Measurements from ENCODE around the gene ADGRG4. TPM values are rescaled to one million over a fixed set of nuclear protein-coding genes. Genes with fewer than 3 reads are reported as not detected.

Gene ADGRG4
- total and polyA plus RNA-seq, 4 donors: under 0.01 TPM; not detected in 3

GRCh38 chrX:136255541-136255940 is 45.2 kb upstream of the ADGRG4 start:
- Histone ChIP-seq H3K4me1 (ENCODE audit: control insufficient read depth in 4 of 4, insufficient read depth in 4 of 4, low read length in 3 of 4) (peaks cover 0 to 5% (median 3%) of the 10 kb centered on the region in 4 donors), H3K9me3 (ENCODE audit: control insufficient read depth in 4 of 4, low read length in 3 of 4) (no peaks in the 10 kb centered on the region), H3K27me3 (ENCODE audit: control insufficient read depth in 4 of 4, insufficient read depth in 4 of 4, low read length in 3 of 4) (peaks cover 0 to 5% (median 0%) of the 10 kb centered on the region in 4 donors), H3K27ac (ENCODE audit: low read depth in 1 of 2, low read length in 2 of 2) (no peak overlapping the region), H3K36me3 (ENCODE audit: control insufficient read depth in 4 of 4, insufficient read depth in 3 of 4, low read depth in 1 of 4, low read length in 3 of 4) (no peaks in the 10 kb centered on the region), H3K9ac (ENCODE audit: low read depth in 1 of 2, low read length in 2 of 2) (no peak overlapping the region), H3K4me3 (ENCODE audit: low read depth in 1 of 3, low read length in 3 of 3) (no peak overlapping the region)
- TF ChIP-seq MAX (IDR thresholded peaks at IDR 0.05): no peak
- no peak for TF ChIP-seq YY1 (IDR thresholded peaks at IDR 0.05)
- DNase-seq (ENCODE audit: low spot score): no peak
- 70% methylated on average over 5 of the region's 5 CpGs for WGBS

- TF ChIP-seq MAX (IDR thresholded peaks at IDR 0.05) (no peak), FOXA1 (IDR thresholded peaks at IDR 0.05) (no peak), JUND (IDR thresholded peaks at IDR 0.05) (no peak), RXRA (IDR thresholded peaks at IDR 0.05) (no peak)
- WGBS: 57% methylated on average over 7 of the region's 7 CpGs
Observed at GRCh38 chrX:136256026-136256425, 44.7 kb upstream of the ADGRG4 start.

GRCh38 chrX:136258951-136259350 is 41.8 kb upstream of the ADGRG4 start:
- Histone ChIP-seq H3K27ac (ENCODE audit: low read depth in 1 of 2, low read length in 2 of 2) (no peak overlapping the region), H3K4me3 (ENCODE audit: low read depth in 1 of 3, low read length in 3 of 3) (no peak overlapping the region), H3K27me3 (ENCODE audit: control insufficient read depth in 4 of 4, insufficient read depth in 4 of 4, low read length in 3 of 4) (no peaks in the 10 kb centered on the region), H3K4me1 (ENCODE audit: control insufficient read depth in 4 of 4, insufficient read depth in 4 of 4, low read length in 3 of 4) (peaks cover 0 to 5% (median 2%) of the 10 kb centered on the region in 4 donors), H3K9me3 (ENCODE audit: control insufficient read depth in 4 of 4, low read length in 3 of 4) (no peaks in the 10 kb centered on the region), H3K36me3 (ENCODE audit: control insufficient read depth in 4 of 4, insufficient read depth in 3 of 4, low read depth in 1 of 4, low read length in 3 of 4) (no peaks in the 10 kb centered on the region), H3K9ac (ENCODE audit: low read depth in 1 of 2, low read length in 2 of 2) (no peak overlapping the region)
- no peak for TF ChIP-seq HNF4A (conservative IDR thresholded peaks at IDR 0.05)
- TF ChIP-seq REST (IDR thresholded peaks at IDR 0.05): no peak
- no peak for TF ChIP-seq ATF3 (IDR thresholded peaks at IDR 0.05)
- TF ChIP-seq YY1 (IDR thresholded peaks at IDR 0.05): no peak
- TF ChIP-seq FOXA2 (IDR thresholded peaks at IDR 0.05): no peak
- no peak for TF ChIP-seq JUND (IDR thresholded peaks at IDR 0.05)
- TF ChIP-seq TAF1 (conservative IDR thresholded peaks at IDR 0.05): no peak
- no peak for TF ChIP-seq FOXA1 (IDR thresholded peaks at IDR 0.05)
- DNase-seq (ENCODE audit: low spot score): no peak
- WGBS: 95% methylated on average over 1 of the region's 1 CpG

More at GRCh38 chrX:136256026-136256425, 44.7 kb upstream of the ADGRG4 start:
- Histone ChIP-seq H3K4me3 (ENCODE audit: low read depth in 1 of 3, low read length in 3 of 3) (no peak overlapping the region), H3K4me1 (ENCODE audit: control insufficient read depth in 4 of 4, insufficient read depth in 4 of 4, low read length in 3 of 4) (peaks cover 0 to 5% (median 3%) of the 10 kb centered on the region in 4 donors), H3K27ac (ENCODE audit: low read depth in 1 of 2, low read length in 2 of 2) (no peak overlapping the region), H3K27me3 (ENCODE audit: control insufficient read depth in 4 of 4, insufficient read depth in 4 of 4, low read length in 3 of 4) (peaks cover 0 to 5% (median 0%) of the 10 kb centered on the region in 4 donors), H3K9me3 (ENCODE audit: control insufficient read depth in 4 of 4, low read length in 3 of 4) (no peaks in the 10 kb centered on the region), H3K9ac (ENCODE audit: low read depth in 1 of 2, low read length in 2 of 2) (no peak overlapping the region), H3K36me3 (ENCODE audit: control insufficient read depth in 4 of 4, insufficient read depth in 3 of 4, low read depth in 1 of 4, low read length in 3 of 4) (no peaks in the 10 kb centered on the region)
- DNase-seq (ENCODE audit: low spot score): no peak
